Measurements from ENCODE around the gene ME2.
"Not testable (repeated sequence)": the region's sequence is repeated elsewhere in the genome, so short reads cannot be mapped to it uniquely, and the experiment has no call there.

Gene ME2

DNA sequence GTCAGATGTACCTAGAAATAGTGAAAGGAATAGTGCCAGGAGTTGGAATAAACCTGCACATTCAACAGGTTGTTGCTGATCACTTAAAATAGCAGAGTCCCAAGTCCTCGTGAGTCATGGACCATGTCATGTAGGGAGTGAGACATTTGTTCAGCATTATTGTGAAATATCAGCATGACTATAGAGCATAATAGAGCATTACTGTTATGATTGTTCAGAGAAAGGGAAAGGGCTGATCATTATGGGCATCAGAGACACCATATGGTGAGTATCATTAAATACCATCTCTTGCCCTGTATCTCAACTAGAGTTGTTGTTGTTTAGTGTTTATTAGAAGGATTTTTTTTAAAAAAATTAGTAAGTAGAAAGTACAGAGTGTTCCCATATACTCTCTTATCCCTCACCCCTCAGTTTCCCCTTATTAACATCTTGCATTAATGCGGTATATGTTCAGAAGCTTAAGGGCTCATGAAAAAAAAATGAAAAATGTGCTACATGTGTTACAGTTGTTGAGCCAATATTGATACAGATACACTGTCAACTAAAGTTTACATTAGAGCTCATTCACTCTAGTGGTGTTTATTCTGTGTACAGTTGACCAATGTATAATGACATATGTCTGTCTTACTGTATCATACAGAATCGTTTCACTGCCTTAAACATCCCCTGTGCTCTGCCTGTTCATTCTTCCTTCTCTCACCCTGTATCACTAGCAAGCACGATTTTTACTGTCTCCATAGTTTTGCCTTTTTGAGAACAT, 94.6 kb downstream of the ME2 start:
- DNase-seq (ENCODE audit: low read depth) = no peak

DNA sequence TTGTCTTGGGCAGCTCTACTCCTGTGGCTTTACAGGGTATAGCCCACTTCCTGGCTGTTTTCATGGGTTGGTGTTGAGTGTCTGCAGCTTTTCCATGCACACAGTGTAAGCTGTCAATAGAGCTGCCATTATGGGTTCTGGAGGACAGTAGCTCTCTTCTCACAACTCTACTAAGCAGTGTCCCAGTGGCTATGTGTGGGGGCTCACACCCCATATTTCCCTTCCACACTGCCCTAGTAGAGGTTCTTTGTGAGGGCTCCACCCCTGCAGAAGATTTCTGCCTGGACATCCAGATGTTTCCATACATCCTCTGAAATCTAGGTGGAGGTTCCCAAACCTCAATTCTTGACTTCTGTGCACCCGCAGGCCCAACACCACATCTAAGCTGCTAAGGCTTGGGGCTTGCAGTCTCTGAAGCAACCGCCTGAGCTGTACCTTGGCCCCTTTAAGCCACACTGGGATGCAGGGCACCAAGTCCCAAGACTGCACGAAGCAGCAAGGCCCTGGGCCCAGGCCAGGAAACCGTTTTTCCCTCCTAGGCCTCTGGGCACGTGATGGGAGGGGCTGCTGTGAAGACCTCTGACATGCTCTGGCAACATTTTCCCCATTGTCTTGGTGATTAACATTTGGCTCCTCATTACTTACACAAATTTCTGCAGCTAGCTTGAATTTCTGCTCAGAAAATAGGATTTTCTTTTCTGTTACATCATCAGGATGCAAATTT, 98.3 kb downstream of the ME2 start:
- DNase-seq (ENCODE audit: low read depth) = no peak

DNA sequence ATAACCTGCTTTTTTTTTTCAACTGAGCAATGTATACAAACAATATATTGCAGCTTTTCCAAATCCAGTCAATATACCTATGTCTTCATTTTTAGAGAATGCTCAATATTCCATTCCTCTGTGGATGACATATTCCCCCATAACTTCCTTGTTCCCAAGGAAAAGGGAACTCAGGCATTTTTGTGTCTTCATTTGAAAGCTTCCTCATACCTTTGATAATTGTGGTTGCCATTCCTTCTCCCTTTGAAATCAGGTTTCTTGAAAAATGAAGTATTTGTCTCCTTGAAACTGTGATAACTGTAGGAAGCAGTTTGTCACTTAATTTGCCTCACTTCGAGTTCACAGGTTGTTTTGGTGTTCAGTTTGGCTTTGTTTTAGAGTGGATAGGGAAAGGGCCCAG, 102.5 kb downstream of the ME2 start:
- no peak for DNase-seq (ENCODE audit: low read depth)

- DNase-seq (ENCODE audit: low read depth) = no peak
These were observed 103.3 kb downstream of the ME2 start for GRCh38 chr18:50982086-50982801.

DNA sequence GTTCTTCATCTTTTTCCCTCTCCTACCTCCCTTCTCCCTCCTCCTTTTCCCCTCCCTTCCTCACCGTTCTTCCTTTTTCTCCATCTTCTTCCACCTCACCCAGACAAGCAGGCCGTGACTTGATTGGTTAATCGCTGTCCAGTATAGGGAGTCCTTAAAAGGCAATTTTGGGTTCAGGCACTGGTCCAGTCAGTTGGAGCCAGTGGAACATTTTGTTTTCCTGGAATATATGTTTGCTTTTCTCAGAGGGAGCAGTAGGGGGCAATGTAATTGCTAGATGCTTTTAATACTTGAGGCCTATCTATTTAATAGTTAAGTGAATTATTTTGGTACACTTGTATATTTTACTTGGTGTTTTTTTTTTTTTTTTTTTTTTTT, 103.9 kb downstream of the ME2 start:
- DNase-seq (ENCODE audit: low read depth) = no peak

- DNase-seq (ENCODE audit: low read depth) = no peak
These were observed 107.6 kb downstream of the ME2 start for GRCh38 chr18:50986360-50987087.

GRCh38 chr18:50987261-50987660, 108.3 kb downstream of the ME2 start:
- no peak for DNase-seq (ENCODE audit: low read depth)

DNA sequence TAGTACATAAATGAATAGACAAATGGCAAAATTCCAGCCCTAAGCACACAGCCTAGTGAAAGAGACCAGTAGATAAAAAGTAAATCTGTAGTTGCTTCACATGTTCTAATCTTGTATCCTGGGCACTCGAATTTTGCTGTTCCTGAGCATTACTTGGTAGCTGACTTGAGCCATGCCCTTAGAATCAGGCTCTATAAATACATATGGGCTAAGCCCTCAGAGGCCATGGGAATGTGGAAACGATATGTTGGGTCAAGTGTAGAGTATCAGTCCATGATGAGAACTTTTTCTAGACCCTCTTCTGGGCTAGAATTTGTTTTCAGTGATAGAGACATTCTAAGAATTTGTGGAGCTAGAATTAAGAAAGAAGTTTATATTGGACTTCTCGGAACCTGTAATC, 110.8 kb downstream of the ME2 start:
- DNase-seq (ENCODE audit: low read depth) = no peak

DNA sequence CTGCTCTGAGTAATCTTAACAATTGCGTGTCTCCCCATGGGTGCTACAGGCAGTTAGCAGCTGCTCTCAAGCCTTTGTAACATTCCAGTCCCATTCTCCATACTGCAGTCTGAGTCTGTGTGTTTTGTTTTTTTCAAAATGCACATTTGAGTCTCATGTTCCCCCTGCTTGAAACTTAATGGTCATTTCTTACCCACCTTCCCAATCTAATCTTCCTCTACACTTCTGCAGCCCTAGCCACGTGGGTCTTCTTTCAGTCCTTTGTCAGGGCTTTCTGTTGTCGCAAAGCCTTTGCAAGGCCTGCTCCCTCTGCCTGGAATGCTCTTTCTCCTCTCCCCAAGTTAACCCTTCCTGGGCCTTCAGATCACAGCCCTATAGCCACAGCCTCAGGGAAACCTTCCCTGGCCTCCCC, 113.4 kb downstream of the ME2 start:
- no peak for DNase-seq (ENCODE audit: low read depth)

- DNase-seq (ENCODE audit: low read depth) = no peak
These were observed 115.1 kb downstream of the ME2 start for GRCh38 chr18:50994031-50994430.

DNA sequence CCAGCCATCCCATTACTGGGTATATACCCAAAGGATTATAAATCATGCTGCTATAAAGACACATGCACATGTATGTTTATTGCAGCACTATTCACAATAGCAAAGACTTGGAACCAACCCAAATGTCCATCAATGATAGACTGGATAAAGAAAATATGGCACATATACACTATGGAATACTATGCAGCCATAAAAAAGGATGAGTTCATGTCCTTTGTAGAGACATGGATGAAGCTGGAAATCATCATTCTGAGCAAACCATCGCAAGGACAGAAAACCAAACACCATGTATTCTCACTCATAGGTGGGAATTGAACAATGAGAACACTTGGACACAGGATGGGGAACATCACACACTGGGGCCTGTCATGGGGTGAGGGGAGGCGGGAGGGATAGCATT, 124.3 kb downstream of the ME2 start:
- not testable (repeated sequence) for DNase-seq (ENCODE audit: low read depth)

All from T-helper 22 cell (primary cell).